Measurements from ENCODE around the gene FBXL19. TPM values are rescaled to one million over a fixed set of nuclear protein-coding genes. Genes with fewer than 3 reads are reported as not detected.

Gene FBXL19
- total and polyA plus RNA-seq, 9 of the 15 experiments (the other 6 are each of a cell fraction or from before 2014, with no cell fraction given) = 0.13 to 48.0 (median 13.5) TPM; not detected in 1

DNA sequence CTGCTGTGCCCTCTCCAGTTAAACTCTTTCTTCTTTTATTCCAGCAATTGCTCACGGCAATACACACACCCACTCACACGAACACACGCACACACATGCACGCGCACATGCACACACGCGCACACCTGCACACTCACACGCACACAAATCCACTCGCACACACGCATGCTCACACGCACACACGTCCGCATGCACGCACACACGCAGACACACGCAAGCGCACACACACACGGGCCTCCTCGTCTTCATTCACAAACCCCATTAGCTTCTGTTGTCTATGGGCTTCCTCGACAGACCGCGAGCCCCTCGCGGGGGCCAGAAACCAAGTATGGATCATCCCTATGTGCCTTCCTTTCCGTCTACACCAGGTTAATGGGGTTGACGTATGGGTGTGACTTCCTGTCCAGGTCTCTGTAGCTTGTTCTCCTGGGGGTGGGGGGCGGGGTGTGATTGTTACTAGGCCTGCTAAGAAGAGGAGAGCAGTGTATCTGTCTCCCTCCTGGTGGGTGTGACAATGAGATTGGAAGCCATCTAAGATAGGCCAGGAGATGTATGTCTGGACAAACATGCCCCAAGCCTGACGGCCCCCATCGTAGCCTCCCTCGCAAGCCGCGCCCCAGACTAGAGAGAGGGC, 27.6 kb upstream of the FBXL19 start (continued):
- no peak for TF ChIP-seq CAMTA2 (CRISPR knock-in tag; conservative IDR thresholded peaks at IDR 0.05)
- peak in 1 of 2 experiments; percentile 65; a peak in 1 of 4 replicates for TF ChIP-seq KDM1A (IDR thresholded peaks at IDR 0.05)
- TF ChIP-seq ZNF511 (CRISPR knock-in tag; IDR thresholded peaks at IDR 0.05) = no peak
- no peak for TF ChIP-seq CTBP1 (IDR thresholded peaks at IDR 0.05; ENCODE audit: borderline replicate concordance)
- TF ChIP-seq RHOXF2B (CRISPR knock-in tag; conservative IDR thresholded peaks at IDR 0.05) = no peak
- TF ChIP-seq PRPF4 (IDR thresholded peaks at IDR 0.05; ENCODE audit: insufficient read depth, low read depth, low read length, poor library complexity, severe bottlenecking) = no peak
- TF ChIP-seq FOXK2 (conservative IDR thresholded peaks at IDR 0.05 in 1 of 2, IDR thresholded peaks at IDR 0.05 in 1 of 2; ENCODE audit: low read depth in 2 of 2) = no peak
- peak; percentile 31; the same call in 1 of the 2 replicates for TF ChIP-seq CBFA2T2 (conservative IDR thresholded peaks at IDR 0.05)
- no peak; the same call in 1 of the 2 replicates for TF ChIP-seq THRB (CRISPR knock-in tag; conservative IDR thresholded peaks at IDR 0.05)
- no peak for TF ChIP-seq FOXA1 (IDR thresholded peaks at IDR 0.05; ENCODE audit: borderline replicate concordance)
- TF ChIP-seq ZNF592 (IDR thresholded peaks at IDR 0.05) = peak; percentile 72; the same call in 1 of the 2 replicates
- TF ChIP-seq TCF3 (CRISPR knock-in tag; IDR thresholded peaks at IDR 0.05) = peak; percentile 40; the same call in 1 of the 2 replicates
- peak; percentile 89 for TF ChIP-seq ZBTB43 (CRISPR knock-in tag; IDR thresholded peaks at IDR 0.05)
- no peak for TF ChIP-seq HCFC1 (IDR thresholded peaks at IDR 0.05; ENCODE audit: low read depth, low read length)
- TF ChIP-seq ZNF717 (CRISPR knock-in tag; IDR thresholded peaks at IDR 0.05) = no peak
- peak; percentile 63; the same call in 1 of the 2 replicates for TF ChIP-seq MAX (CRISPR knock-in tag; IDR thresholded peaks at IDR 0.05)
- no peak for TF ChIP-seq PTRF (tag; IDR thresholded peaks at IDR 0.05)
- TF ChIP-seq, protein P1, sequence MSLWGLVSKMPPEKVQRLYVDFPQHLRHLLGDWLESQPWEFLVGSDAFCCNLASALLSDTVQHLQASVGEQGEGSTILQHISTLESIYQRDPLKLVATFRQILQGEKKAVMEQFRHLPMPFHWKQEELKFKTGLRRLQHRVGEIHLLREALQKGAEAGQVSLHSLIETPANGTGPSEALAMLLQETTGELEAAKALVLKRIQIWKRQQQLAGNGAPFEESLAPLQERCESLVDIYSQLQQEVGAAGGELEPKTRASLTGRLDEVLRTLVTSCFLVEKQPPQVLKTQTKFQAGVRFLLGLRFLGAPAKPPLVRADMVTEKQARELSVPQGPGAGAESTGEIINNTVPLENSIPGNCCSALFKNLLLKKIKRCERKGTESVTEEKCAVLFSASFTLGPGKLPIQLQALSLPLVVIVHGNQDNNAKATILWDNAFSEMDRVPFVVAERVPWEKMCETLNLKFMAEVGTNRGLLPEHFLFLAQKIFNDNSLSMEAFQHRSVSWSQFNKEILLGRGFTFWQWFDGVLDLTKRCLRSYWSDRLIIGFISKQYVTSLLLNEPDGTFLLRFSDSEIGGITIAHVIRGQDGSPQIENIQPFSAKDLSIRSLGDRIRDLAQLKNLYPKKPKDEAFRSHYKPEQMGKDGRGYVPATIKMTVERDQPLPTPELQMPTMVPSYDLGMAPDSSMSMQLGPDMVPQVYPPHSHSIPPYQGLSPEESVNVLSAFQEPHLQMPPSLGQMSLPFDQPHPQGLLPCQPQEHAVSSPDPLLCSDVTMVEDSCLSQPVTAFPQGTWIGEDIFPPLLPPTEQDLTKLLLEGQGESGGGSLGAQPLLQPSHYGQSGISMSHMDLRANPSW (CRISPR knock-in tag; IDR thresholded peaks at IDR 0.05) = no peak

All from K562 (cell line).